ENCODE data around the gene NPAS3. TPM values are rescaled to one million over a fixed set of nuclear protein-coding genes. Genes with fewer than 3 reads are reported as not detected.

Gene NPAS3
- total and polyA plus RNA-seq, 2 of the 8 experiments (the other 6 are each of a cell fraction or from before 2014, with no cell fraction given): 0.11 to 0.60 TPM

DNA sequence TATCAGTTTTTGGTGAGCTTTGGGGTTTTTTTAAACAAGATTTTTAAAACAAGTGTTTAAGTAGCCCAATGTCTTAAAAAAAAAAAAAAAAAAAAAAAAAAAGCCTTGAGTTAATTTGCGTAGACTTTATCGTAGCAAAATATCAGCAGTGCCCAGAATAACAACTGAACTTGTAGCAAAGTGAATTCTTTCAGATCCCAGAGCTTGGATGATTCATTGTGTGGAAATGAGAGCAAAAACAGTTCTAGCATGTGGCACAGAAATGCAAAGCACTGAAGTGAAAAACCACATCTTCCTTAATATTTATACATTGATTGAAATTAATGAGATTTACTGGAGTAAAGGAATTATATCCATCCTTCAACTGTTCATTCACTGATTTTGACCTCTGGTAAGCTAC is 754.1 kb downstream of the NPAS3 start:
- 100% methylated on average over 1 of the region's 2 CpGs; no CpG with 5 or more reads in 1 of the 2 experiments for WGBS, 2 experiments (ENCODE audit: extremely low coverage in 1 of 2, insufficient coverage in 1 of 2, insufficient read length in 1 of 2, insufficient replicate concordance in 2 of 2, low coverage in 1 of 2, low lambda C conversion rate in 2 of 2, missing lambda C conversion rate in 1 of 2)
- no peak overlapping the region for H2AK5ac ChIP-seq (ENCODE audit: low read depth, low read length)
- H3K9ac ChIP-seq (replicated peaks in 1 of 4; ENCODE audit: extremely low read depth in 1 of 4, low read depth in 3 of 4, low read length in 3 of 4): no peak overlapping the region
- no peak for FAIRE-seq
- no peaks in the 10 kb centered on the region for H3K36me3 ChIP-seq (ENCODE audit: control insufficient read depth in 2 of 4, insufficient read depth in 4 of 4, low read length in 3 of 4)
- no peak overlapping the region for H4K91ac ChIP-seq (replicated peaks; ENCODE audit: insufficient read length, low read length)
- no peak overlapping the region for H3K27ac ChIP-seq (ENCODE audit: low read depth, low read length)
- H2BK15ac ChIP-seq (ENCODE audit: low read length): no peak overlapping the region
- H3K23ac ChIP-seq (ENCODE audit: insufficient read length): no peak overlapping the region
- no peak overlapping the region for H4K5ac ChIP-seq (ENCODE audit: insufficient read length, low read depth, low read length)
- no peak overlapping the region for H3K56ac ChIP-seq (replicated peaks; ENCODE audit: insufficient read length, low read depth, low read length)
- H2BK12ac ChIP-seq (ENCODE audit: low read depth, low read length): no peak overlapping the region
- H3K4me3 ChIP-seq (ENCODE audit: extremely low read depth in 1 of 4, insufficient read depth in 2 of 4, low read depth in 3 of 4, low read length in 4 of 4): no peak overlapping the region
- H3K14ac ChIP-seq (ENCODE audit: insufficient read length): no peak overlapping the region
- no peak for DNase-seq (ENCODE audit: low read depth in 1 of 2, low spot score in 2 of 2)
- H3K23me2 ChIP-seq (ENCODE audit: low read depth, low read length): no peaks in the 10 kb centered on the region
- no peak overlapping the region for H2AFZ ChIP-seq (ENCODE audit: low read length)
- H3K4ac ChIP-seq (replicated peaks; ENCODE audit: insufficient read length, low read depth, low read length): no peak overlapping the region
- H4K20me1 ChIP-seq (replicated peaks in 1 of 2; ENCODE audit: control insufficient read depth in 1 of 2, insufficient read depth in 2 of 2, low read length in 2 of 2): no peaks in the 10 kb centered on the region
- H3K9me3 ChIP-seq (ENCODE audit: insufficient read depth in 2 of 2, low read depth in 1 of 2, low read length in 1 of 2): no peaks in the 10 kb centered on the region
- no peak overlapping the region for H2BK20ac ChIP-seq (ENCODE audit: low read length)
- H4K8ac ChIP-seq (ENCODE audit: extremely low read depth, insufficient read depth, low read length): no peak overlapping the region
- no peaks in the 10 kb centered on the region for H3K27me3 ChIP-seq (replicated peaks in 1 of 4; ENCODE audit: control insufficient read depth in 3 of 4, extremely low read depth in 1 of 4, insufficient read depth in 3 of 4, low read length in 3 of 4)
- H3K4me1 ChIP-seq (replicated peaks in 1 of 4; ENCODE audit: control insufficient read depth in 3 of 4, insufficient read depth in 4 of 4, low read length in 3 of 4): no peaks in the 10 kb centered on the region
- H3K79me2 ChIP-seq (ENCODE audit: control insufficient read depth in 1 of 2, insufficient read depth in 2 of 2, low read length in 2 of 2): no peaks in the 10 kb centered on the region
- ChIA-PET POLR2A (ENCODE audit: partially characterized antibody) (no interaction called here), CTCF (ENCODE audit: partially characterized antibody) (interaction anchor here (0.6 to 0.7 kb wide), 3 partner anchors 125 to 674 kb away, joined by 3 read pairs; no protein-coding TSS in a partner anchor)
- H3K18ac ChIP-seq (ENCODE audit: extremely low read depth, low read length): no peak overlapping the region
- H2BK120ac ChIP-seq (replicated peaks; ENCODE audit: low read depth, low read length): no peak overlapping the region
- H3K79me1 ChIP-seq (ENCODE audit: low read depth, low read length): no peaks in the 10 kb centered on the region
- H3K4me2 ChIP-seq (ENCODE audit: insufficient read depth in 1 of 2, low read depth in 2 of 2, low read length in 2 of 2): no peak overlapping the region
- H2BK5ac ChIP-seq (ENCODE audit: low read depth, low read length): no peak overlapping the region
- TF ChIP-seq KDM1A (IDR thresholded peaks at IDR 0.05; ENCODE audit: borderline replicate concordance, low read length): no peak
- TF ChIP-seq, protein P1, sequence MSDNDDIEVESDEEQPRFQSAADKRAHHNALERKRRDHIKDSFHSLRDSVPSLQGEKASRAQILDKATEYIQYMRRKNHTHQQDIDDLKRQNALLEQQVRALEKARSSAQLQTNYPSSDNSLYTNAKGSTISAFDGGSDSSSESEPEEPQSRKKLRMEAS (IDR thresholded peaks at IDR 0.05): no peak
- no peak for TF ChIP-seq CBX5 (IDR thresholded peaks at IDR 0.05; ENCODE audit: low read depth, low read length)
- no peak for TF ChIP-seq HDAC2 (IDR thresholded peaks at IDR 0.05; ENCODE audit: borderline replicate concordance in 1 of 2, low read depth in 2 of 2, low read length in 2 of 2)
- TF ChIP-seq, protein P2, sequence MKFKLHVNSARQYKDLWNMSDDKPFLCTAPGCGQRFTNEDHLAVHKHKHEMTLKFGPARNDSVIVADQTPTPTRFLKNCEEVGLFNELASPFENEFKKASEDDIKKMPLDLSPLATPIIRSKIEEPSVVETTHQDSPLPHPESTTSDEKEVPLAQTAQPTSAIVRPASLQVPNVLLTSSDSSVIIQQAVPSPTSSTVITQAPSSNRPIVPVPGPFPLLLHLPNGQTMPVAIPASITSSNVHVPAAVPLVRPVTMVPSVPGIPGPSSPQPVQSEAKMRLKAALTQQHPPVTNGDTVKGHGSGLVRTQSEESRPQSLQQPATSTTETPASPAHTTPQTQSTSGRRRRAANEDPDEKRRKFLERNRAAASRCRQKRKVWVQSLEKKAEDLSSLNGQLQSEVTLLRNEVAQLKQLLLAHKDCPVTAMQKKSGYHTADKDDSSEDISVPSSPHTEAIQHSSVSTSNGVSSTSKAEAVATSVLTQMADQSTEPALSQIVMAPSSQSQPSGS (IDR thresholded peaks at IDR 0.05; ENCODE audit: low read length): no peak
- no peak for TF ChIP-seq JUND (IDR thresholded peaks at IDR 0.05; ENCODE audit: low read length)
- no peak for TF ChIP-seq TBP (IDR thresholded peaks at IDR 0.05; ENCODE audit: low read depth, low read length)
- no peak for TF ChIP-seq NANOG (IDR thresholded peaks at IDR 0.05; ENCODE audit: insufficient read depth, low read depth, low read length, poor library complexity, severe bottlenecking)

Data from H1 (cell line).